Endothelial cell of umbilical vein (primary cell): ENCODE measurements around the gene NAIP.
"Not testable (repeated sequence)": the region's sequence is repeated elsewhere in the genome, so short reads cannot be mapped to it uniquely, and the experiment has no call there.

ENCODE experiments used
- EZH2 ChIP-seq: IDR thresholded peaks from 2 replicates; pipeline ENCODE4 v1.6.1; 2012; ENCODE audit warnings: borderline replicate concordance, low read depth, mild to moderate bottlenecking, moderate library complexity, low read length, inconsistent platforms; ENCODE audit not compliant: severe bottlenecking
- FOS ChIP-seq: IDR thresholded peaks from 2 replicates; pipeline ENCODE4 v1.6.1; 2011; ENCODE audit warnings: mild to moderate bottlenecking, low read length, moderate library complexity, borderline replicate concordance; ENCODE audit not compliant: insufficient read depth
- GATA2 ChIP-seq: IDR thresholded peaks from 2 replicates; pipeline ENCODE4 v1.7.0; 2011; ENCODE audit warnings: low read depth, mild to moderate bottlenecking, moderate library complexity, mixed read lengths, low read length; ENCODE audit not compliant: insufficient read length, insufficient read depth
- JUN ChIP-seq: IDR thresholded peaks from 2 replicates; pipeline ENCODE4 v1.6.1; 2011; ENCODE audit warnings: borderline replicate concordance, low read depth; ENCODE audit not compliant: insufficient read length, insufficient read depth
- MYC ChIP-seq: IDR thresholded peaks from one replicate; pipeline ENCODE4 v1.6.1; 2011; ENCODE audit warnings: mild to moderate bottlenecking, low read depth, low read length
- POLR2A ChIP-seq: IDR thresholded peaks from 2 replicates; pipeline ENCODE4 v1.6.1; 2012; ENCODE audit warnings: low read depth, mild to moderate bottlenecking, control low read depth, low read length
- POLR2AphosphoS5 ChIP-seq: IDR thresholded peaks from 2 replicates; pipeline ENCODE4 v1.6.1; 2012; ENCODE audit warnings: low read depth, mild to moderate bottlenecking, control low read depth, low read length, moderate library complexity; ENCODE audit not compliant: insufficient read depth
- TF ChIP-seq, protein P1 (sequence below): IDR thresholded peaks from 2 replicates; pipeline ENCODE4 v1.6.1; 2011; ENCODE audit not compliant: insufficient read depth, insufficient read length
- TF ChIP-seq, protein P2 (sequence below), 2 donors: IDR thresholded peaks; 1 replicate in 1 of 2; 2 replicates in 1 of 2; pipeline ENCODE4 v1.5.1; 2011; ENCODE audit warnings: low read length in 2 of 2, mild to moderate bottlenecking in 2 of 2, moderate library complexity in 2 of 2, control low read depth in 1 of 2, inconsistent platforms in 1 of 2, low read depth in 1 of 2; ENCODE audit not compliant: insufficient read depth in 1 of 2; ENCODE audit errors: extremely low read depth in 1 of 2

DNA sequence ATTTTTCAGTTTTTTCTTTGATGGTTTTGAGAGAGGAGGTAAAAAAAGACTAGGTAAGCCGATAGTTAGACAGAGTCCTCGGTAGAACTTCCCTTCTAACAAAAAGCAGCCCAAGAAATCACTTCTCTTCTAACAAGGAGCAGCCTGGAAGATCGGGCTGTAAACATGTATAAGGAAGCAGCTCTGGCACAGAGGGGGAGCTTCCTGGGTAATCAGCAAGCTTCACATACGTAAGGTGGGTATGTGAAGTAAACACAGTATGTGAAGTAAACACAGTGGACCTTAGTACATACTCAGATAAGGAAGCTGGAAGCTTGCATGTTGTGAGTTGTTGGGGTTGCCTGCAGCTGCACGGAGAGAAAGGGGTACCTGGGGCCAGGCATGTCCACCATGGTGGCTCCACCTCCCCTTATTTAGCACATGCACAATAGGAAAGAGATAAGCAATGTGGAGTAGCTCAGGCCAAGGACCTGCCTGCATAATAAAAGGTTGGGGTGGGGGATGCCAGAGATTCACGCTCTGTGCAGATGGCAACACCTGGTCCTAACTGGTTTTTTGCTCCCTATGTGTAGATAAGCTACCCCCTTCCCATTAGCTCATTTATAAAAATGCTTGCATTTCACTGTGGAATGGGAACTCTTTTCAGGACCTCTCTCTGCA is 93.3 kb downstream of the NAIP start:
- TF ChIP-seq, protein P1, sequence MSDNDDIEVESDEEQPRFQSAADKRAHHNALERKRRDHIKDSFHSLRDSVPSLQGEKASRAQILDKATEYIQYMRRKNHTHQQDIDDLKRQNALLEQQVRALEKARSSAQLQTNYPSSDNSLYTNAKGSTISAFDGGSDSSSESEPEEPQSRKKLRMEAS: not testable (repeated sequence)
- TF ChIP-seq, protein P2, sequence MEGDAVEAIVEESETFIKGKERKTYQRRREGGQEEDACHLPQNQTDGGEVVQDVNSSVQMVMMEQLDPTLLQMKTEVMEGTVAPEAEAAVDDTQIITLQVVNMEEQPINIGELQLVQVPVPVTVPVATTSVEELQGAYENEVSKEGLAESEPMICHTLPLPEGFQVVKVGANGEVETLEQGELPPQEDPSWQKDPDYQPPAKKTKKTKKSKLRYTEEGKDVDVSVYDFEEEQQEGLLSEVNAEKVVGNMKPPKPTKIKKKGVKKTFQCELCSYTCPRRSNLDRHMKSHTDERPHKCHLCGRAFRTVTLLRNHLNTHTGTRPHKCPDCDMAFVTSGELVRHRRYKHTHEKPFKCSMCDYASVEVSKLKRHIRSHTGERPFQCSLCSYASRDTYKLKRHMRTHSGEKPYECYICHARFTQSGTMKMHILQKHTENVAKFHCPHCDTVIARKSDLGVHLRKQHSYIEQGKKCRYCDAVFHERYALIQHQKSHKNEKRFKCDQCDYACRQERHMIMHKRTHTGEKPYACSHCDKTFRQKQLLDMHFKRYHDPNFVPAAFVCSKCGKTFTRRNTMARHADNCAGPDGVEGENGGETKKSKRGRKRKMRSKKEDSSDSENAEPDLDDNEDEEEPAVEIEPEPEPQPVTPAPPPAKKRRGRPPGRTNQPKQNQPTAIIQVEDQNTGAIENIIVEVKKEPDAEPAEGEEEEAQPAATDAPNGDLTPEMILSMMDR (IDR thresholded peaks at IDR 0.05; ENCODE audit: extremely low read depth in 1 of 2, insufficient read depth in 1 of 2, low read depth in 1 of 2, low read length in 2 of 2): not testable (repeated sequence)
- TF ChIP-seq EZH2, POLR2A, POLR2AphosphoS5, MYC, FOS, JUN, GATA2: not testable (repeated sequence)
